Suppressor macrophage treated with lipopolysaccharide for 4 hours (primary cell): ENCODE data around the gene ZNF26.

Source experiments
- DNase-seq: peaks from one replicate; pipeline ENCODE4 v3.0.0-alpha.2; 2020

The ZNF26 gene

DNA sequence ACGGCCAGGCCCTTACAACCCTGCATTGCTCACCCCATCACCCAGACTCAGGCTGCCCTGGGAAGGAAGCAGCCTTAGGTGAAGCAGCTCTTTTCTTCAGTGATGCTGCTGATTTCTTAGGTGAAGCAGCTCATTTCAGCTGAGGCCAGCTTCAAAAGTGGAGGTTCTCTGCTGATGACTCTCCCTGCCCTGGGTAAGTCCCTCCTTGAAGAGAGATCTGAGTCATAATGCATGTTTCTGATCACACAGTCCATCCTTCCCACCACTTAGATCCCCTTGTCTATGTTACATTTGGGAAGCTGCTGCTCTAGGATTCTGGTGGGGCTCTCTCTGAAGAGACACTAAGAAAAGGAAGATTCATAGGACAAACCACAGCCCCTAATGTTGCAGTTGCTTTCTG, 77.4 kb downstream of the ZNF26 start:
- no peak for DNase-seq

DNA sequence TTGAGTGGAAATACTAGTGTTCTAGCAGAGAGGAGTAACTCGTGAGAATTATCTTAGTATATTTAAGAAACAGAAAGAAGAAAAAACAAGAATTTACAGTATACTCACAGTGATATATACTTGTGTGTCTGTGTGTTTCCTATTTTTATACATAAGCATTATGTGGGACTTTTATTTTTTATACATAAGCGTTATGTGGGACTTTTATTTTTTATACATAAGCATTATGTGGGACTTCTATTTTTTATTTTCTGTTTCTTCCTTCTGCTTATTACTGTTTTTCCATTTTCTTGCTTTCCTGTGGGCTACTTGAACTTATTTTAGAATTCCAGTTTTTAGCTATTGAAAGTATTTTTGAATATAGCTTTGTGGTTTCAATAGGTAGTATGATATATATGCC, 87.7 kb downstream of the ZNF26 start:
- no peak for DNase-seq
